ENCODE results near the gene YY1.

The YY1 gene

DNA sequence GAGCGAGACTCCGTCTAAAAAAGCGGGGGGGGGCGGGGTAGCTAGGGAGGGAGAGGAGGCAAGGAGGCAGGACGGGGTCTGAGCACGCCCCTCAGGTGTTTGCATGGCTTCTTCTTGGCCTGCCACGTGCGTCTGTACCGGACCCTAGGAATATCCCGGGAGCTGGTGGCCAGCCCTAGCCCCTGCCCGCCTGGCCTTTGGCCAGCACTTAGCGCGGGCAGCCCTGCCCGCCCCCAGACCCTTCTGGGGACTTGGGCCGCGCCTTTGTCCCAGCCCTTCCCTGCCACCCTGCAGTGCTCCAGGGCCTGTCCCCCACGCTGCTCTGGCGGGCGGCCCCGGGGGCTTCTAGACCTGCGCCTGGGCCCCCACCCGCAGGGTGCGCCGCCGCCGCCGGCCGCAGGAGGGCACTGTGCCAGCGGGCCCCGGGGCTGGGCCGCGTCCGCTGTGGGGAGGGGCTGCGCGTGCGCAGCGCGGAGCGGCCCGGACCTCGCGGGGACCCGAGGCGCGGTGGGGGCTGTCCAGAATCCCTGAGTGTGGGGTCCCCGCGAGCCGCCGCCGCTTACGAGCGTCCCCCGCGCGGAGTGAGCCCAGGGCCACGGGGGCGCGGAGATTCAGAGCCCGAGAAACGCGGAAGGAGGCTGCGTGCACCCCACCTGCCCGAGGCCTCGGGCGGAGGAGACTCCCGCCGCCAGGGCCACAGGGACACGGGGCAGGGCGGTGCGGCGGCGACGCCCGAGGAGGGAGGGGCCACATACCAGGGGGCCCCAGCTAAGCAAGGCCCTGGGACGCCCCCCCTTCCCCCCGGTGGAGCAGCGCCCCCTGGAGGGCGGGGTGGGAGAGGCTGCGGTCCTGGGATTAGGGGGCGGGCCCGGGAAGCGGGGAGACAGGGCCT is 46.3 kb downstream of the YY1 start:
- peak overlapping the region; percentile 92 for H3K4me2 ChIP-seq (ENCODE audit: low read length, poor library complexity, severe bottlenecking)
- no peak overlapping the region for H2AK5ac ChIP-seq (ENCODE audit: low read length, severe bottlenecking)
- DNase-seq = peak; percentile 57
- H4K8ac ChIP-seq (ENCODE audit: low read length) = peak overlapping the region; percentile 97
- no peaks in the 10 kb centered on the region for H3K27me3 ChIP-seq (ENCODE audit: control insufficient read depth in 1 of 2, insufficient read depth in 1 of 2, low read length in 2 of 2)
- peaks cover 5 to 32% of the 10 kb centered on the region in 2 experiments for H3K36me3 ChIP-seq (ENCODE audit: control insufficient read depth in 1 of 2, insufficient read depth in 2 of 2, low read depth in 1 of 2, low read length in 2 of 2)
- peak overlapping the region; percentile 90 for H3K9ac ChIP-seq (ENCODE audit: low read length)
- no peaks in the 10 kb centered on the region for H3K9me3 ChIP-seq (ENCODE audit: control insufficient read depth, low read length)
- H3K4ac ChIP-seq (ENCODE audit: low read depth in 1 of 2, low read length in 2 of 2) = peak overlapping the region; percentile 84 to 92
- H2BK15ac ChIP-seq (ENCODE audit: low read depth, poor library complexity, severe bottlenecking) = peak overlapping the region; percentile 85
- peaks cover 42% of the 10 kb centered on the region for H3K4me1 ChIP-seq (ENCODE audit: control insufficient read depth, insufficient read depth, low read depth, low read length)
- peak overlapping the region; percentile 71 to 82 for H3K4me3 ChIP-seq (ENCODE audit: insufficient read depth in 1 of 2, low read depth in 1 of 2, low read length in 2 of 2)
- peak overlapping the region; percentile 83 for H4K91ac ChIP-seq (ENCODE audit: low read length)
- H3K27ac ChIP-seq (ENCODE audit: low read length, poor library complexity, severe bottlenecking) = no peak overlapping the region
- peak overlapping the region; percentile 96 for H2BK120ac ChIP-seq (ENCODE audit: low read depth, low read length)
- peak overlapping the region; percentile 47 for H2BK5ac ChIP-seq (ENCODE audit: low read depth, low read length, poor library complexity, severe bottlenecking)
- H3K23ac ChIP-seq (ENCODE audit: low read length in 2 of 2) = peak overlapping the region in 1 of 2 experiments; percentile 52
- peak overlapping the region in 1 of 2 experiments; percentile 66 for H2BK12ac ChIP-seq (ENCODE audit: low read length in 2 of 2)
- WGBS = 6% methylated on average over 66 of the region's 82 CpGs
- H3K79me1 ChIP-seq (replicated peaks; ENCODE audit: low read length, poor library complexity, severe bottlenecking) = peaks cover 31% of the 10 kb centered on the region
- peak overlapping the region; percentile 95 to 99 for H3K18ac ChIP-seq (ENCODE audit: low read depth in 1 of 2, low read length in 2 of 2)
- peak overlapping the region; percentile 66 for H2AFZ ChIP-seq (ENCODE audit: low read depth, low read length)
- H3K14ac ChIP-seq (ENCODE audit: low read length in 2 of 2) = peak overlapping the region in 1 of 2 experiments; percentile 76

GRCh38 chr14:100285913-100286400 is 47.0 kb downstream of the YY1 start:
- H3K4me1 ChIP-seq (ENCODE audit: control insufficient read depth, insufficient read depth, low read depth, low read length) = peaks cover 46% of the 10 kb centered on the region
- H3K9ac ChIP-seq (ENCODE audit: low read length) = peak overlapping the region; percentile 90
- peak overlapping the region; percentile 19 for H4K91ac ChIP-seq (ENCODE audit: low read length)
- peak overlapping the region in 1 of 2 experiments; percentile 99 for H3K18ac ChIP-seq (ENCODE audit: low read depth in 1 of 2, low read length in 2 of 2)
- H3K4ac ChIP-seq (ENCODE audit: low read depth in 1 of 2, low read length in 2 of 2) = peak overlapping the region in 1 of 2 experiments; percentile 20
- H4K8ac ChIP-seq (ENCODE audit: low read length) = peak overlapping the region; percentile 59
- peaks cover 7 to 37% of the 10 kb centered on the region in 2 experiments for H3K36me3 ChIP-seq (ENCODE audit: control insufficient read depth in 1 of 2, insufficient read depth in 2 of 2, low read depth in 1 of 2, low read length in 2 of 2)
- peak overlapping the region; percentile 75 for H2AK5ac ChIP-seq (ENCODE audit: low read length, severe bottlenecking)
- no peak overlapping the region for H2AFZ ChIP-seq (ENCODE audit: low read depth, low read length)
- peak overlapping the region in 1 of 2 experiments; percentile 20 for H3K14ac ChIP-seq (ENCODE audit: low read length in 2 of 2)
- H2BK12ac ChIP-seq (ENCODE audit: low read length in 2 of 2) = peak overlapping the region in 1 of 2 experiments; percentile 48
- 69% methylated on average over 13 of the region's 13 CpGs for WGBS
- peak overlapping the region in 1 of 2 experiments; percentile 85 for H3K23ac ChIP-seq (ENCODE audit: low read length in 2 of 2)
- peak overlapping the region; percentile 9 to 82 for H3K4me3 ChIP-seq (ENCODE audit: insufficient read depth in 1 of 2, low read depth in 1 of 2, low read length in 2 of 2)
- H2BK15ac ChIP-seq (ENCODE audit: low read depth, poor library complexity, severe bottlenecking) = peak overlapping the region; percentile 75
- H3K4me2 ChIP-seq (ENCODE audit: low read length, poor library complexity, severe bottlenecking) = peak overlapping the region; percentile 92
- H3K27me3 ChIP-seq (ENCODE audit: control insufficient read depth in 1 of 2, insufficient read depth in 1 of 2, low read length in 2 of 2) = no peaks in the 10 kb centered on the region
- no peak overlapping the region for H3K27ac ChIP-seq (ENCODE audit: low read length, poor library complexity, severe bottlenecking)
- DNase-seq = no peak
- peak overlapping the region; percentile 96 for H2BK120ac ChIP-seq (ENCODE audit: low read depth, low read length)
- no peak overlapping the region for H2BK5ac ChIP-seq (ENCODE audit: low read depth, low read length, poor library complexity, severe bottlenecking)
- no peaks in the 10 kb centered on the region for H3K9me3 ChIP-seq (ENCODE audit: control insufficient read depth, low read length)
- H3K79me1 ChIP-seq (replicated peaks; ENCODE audit: low read length, poor library complexity, severe bottlenecking) = peaks cover 34% of the 10 kb centered on the region

GRCh38 chr14:100286484-100287191 is 47.7 kb downstream of the YY1 start:
- H2BK5ac ChIP-seq (ENCODE audit: low read depth, low read length, poor library complexity, severe bottlenecking) = no peak overlapping the region
- H3K4me3 ChIP-seq (ENCODE audit: insufficient read depth in 1 of 2, low read depth in 1 of 2, low read length in 2 of 2) = no peak overlapping the region
- no peak overlapping the region for H3K4me2 ChIP-seq (ENCODE audit: low read length, poor library complexity, severe bottlenecking)
- H3K23ac ChIP-seq (ENCODE audit: low read length in 2 of 2) = no peak overlapping the region
- no peak overlapping the region for H3K18ac ChIP-seq (ENCODE audit: low read depth in 1 of 2, low read length in 2 of 2)
- H3K14ac ChIP-seq (ENCODE audit: low read length in 2 of 2) = no peak overlapping the region
- H3K79me1 ChIP-seq (replicated peaks; ENCODE audit: low read length, poor library complexity, severe bottlenecking) = peaks cover 37% of the 10 kb centered on the region
- no peak overlapping the region for H2AK5ac ChIP-seq (ENCODE audit: low read length, severe bottlenecking)
- 85% methylated on average over 8 of the region's 10 CpGs for WGBS
- no peak overlapping the region for H2AFZ ChIP-seq (ENCODE audit: low read depth, low read length)
- no peak overlapping the region for H3K27ac ChIP-seq (ENCODE audit: low read length, poor library complexity, severe bottlenecking)
- H2BK15ac ChIP-seq (ENCODE audit: low read depth, poor library complexity, severe bottlenecking) = no peak overlapping the region
- H2BK120ac ChIP-seq (ENCODE audit: low read depth, low read length) = no peak overlapping the region
- peaks cover 9 to 37% of the 10 kb centered on the region in 2 experiments for H3K36me3 ChIP-seq (ENCODE audit: control insufficient read depth in 1 of 2, insufficient read depth in 2 of 2, low read depth in 1 of 2, low read length in 2 of 2)
- H2BK12ac ChIP-seq (ENCODE audit: low read length in 2 of 2) = peak overlapping the region in 1 of 2 experiments; percentile 55
- no peaks in the 10 kb centered on the region for H3K9me3 ChIP-seq (ENCODE audit: control insufficient read depth, low read length)
- H4K8ac ChIP-seq (ENCODE audit: low read length) = no peak overlapping the region
- H3K27me3 ChIP-seq (ENCODE audit: control insufficient read depth in 1 of 2, insufficient read depth in 1 of 2, low read length in 2 of 2) = no peaks in the 10 kb centered on the region
- H3K4me1 ChIP-seq (ENCODE audit: control insufficient read depth, insufficient read depth, low read depth, low read length) = peaks cover 44% of the 10 kb centered on the region
- no peak overlapping the region for H4K91ac ChIP-seq (ENCODE audit: low read length)
- no peak for DNase-seq
- H3K4ac ChIP-seq (ENCODE audit: low read depth in 1 of 2, low read length in 2 of 2) = no peak overlapping the region
- H3K9ac ChIP-seq (ENCODE audit: low read length) = no peak overlapping the region

Measured in mesenchymal stem cell (in vitro differentiated cells and primary cell).